Endothelial cell of umbilical vein (primary cell): ENCODE measurements around the gene KLK5. TPM values are rescaled to one million over a fixed set of nuclear protein-coding genes. Genes with fewer than 3 reads are reported as not detected.

Experiments used
- BruUV-seq: library from RNA; stranded (reverse); fragments of 400-500 nt; replicated peaks from 2 replicates; lab custom pipeline; 2021; lab: Mats Ljungman, UMichigan
- CTCF ChIA-PET: fragments of 300-600, 350-600 bp; sonication (Branson Sonifier 250); formaldehyde crosslinking; loops from one replicate; lab custom pipeline; 2021; ENCODE audit warnings: antibody characterized with exemption, inconsistent platforms; lab: Charles Lee
- POLR2A ChIA-PET: fragments of 300-600, 350-600 bp; sonication (Branson Sonifier 250); formaldehyde crosslinking; loops from one replicate; lab custom pipeline; 2021; ENCODE audit warnings: antibody characterized with exemption, inconsistent platforms; lab: Charles Lee
- DNase-seq: peaks from one replicate; pipeline ENCODE4 v3.0.0-alpha.2; 2011; ENCODE audit warnings: low read depth, low spot score
- FAIRE-seq: peaks from 2 replicates; lab custom pipeline; 2011; peaks lifted over from hg19 to GRCh38; lab: Jason Lieb, UNC
- H2AFZ ChIP-seq: 2 replicates; pipeline ENCODE4 v1.6.0; 2012; ENCODE audit warnings: low read depth, low read length, control low read depth, inconsistent platforms
- H3K27ac ChIP-seq: 2 replicates; pipeline ENCODE4 v1.5.1; 2011; ENCODE audit warnings: low read depth, mild to moderate bottlenecking, control low read depth, low read length, moderate library complexity; ENCODE audit not compliant: insufficient read depth
- H3K27me3 ChIP-seq, 2 experiments: 2 replicates each; pipeline versions ENCODE4 v1.6.0 to v1.6.1; 2011; ENCODE audit warnings: low read length in 2 of 2, mixed read lengths in 1 of 2; ENCODE audit not compliant: control insufficient read depth in 2 of 2, insufficient read depth in 2 of 2
- H3K36me3 ChIP-seq, 2 experiments: 2 replicates in 1 of 2; 3 replicates in 1 of 2; pipeline ENCODE4 v1.5.1; 2011; ENCODE audit warnings: low read length in 2 of 2, mild to moderate bottlenecking in 1 of 2, moderate library complexity in 1 of 2; ENCODE audit not compliant: control insufficient read depth in 2 of 2, insufficient read depth in 2 of 2; ENCODE audit errors: extremely low read depth in 1 of 2
- H3K4me1 ChIP-seq: 3 replicates; pipeline ENCODE4 v1.5.1; 2011; ENCODE audit warnings: mild to moderate bottlenecking, low read length; ENCODE audit not compliant: control insufficient read depth, insufficient read depth; ENCODE audit errors: extremely low read depth
- H3K4me2 ChIP-seq: 2 replicates; pipeline ENCODE4 v1.6.1; 2011; ENCODE audit warnings: low read length, control low read depth, mixed read lengths; ENCODE audit not compliant: insufficient read depth
- H3K4me3 ChIP-seq, 3 experiments: fragments of 200-600 bp in 1 of 3; sonication (generic), shearing (Covaris generic) in 1 of 3; replicated peaks in 1 of 3; 2 replicates each; pipeline ENCODE4 v1.5.1; 2011 to 2016; ENCODE audit warnings: control low read depth in 3 of 3, low read length in 3 of 3, mild to moderate bottlenecking in 2 of 3, inconsistent platforms in 1 of 3, low read depth in 1 of 3, moderate library complexity in 1 of 3; ENCODE audit not compliant: insufficient read depth in 1 of 3
- H3K79me2 ChIP-seq: 2 replicates; pipeline ENCODE4 v1.6.0; 2012; ENCODE audit warnings: low read length, inconsistent platforms; ENCODE audit not compliant: control insufficient read depth, insufficient read depth
- H3K9ac ChIP-seq: replicated peaks from 2 replicates; pipeline ENCODE3; 2011; ENCODE audit warnings: low read length, control low read depth; ENCODE audit not compliant: insufficient read depth; ENCODE audit errors: extremely low read depth
- H3K9me1 ChIP-seq: replicated peaks from 3 replicates; pipeline ENCODE4 v1.6.0; 2011; ENCODE audit warnings: mild to moderate bottlenecking, low read length; ENCODE audit not compliant: control insufficient read depth, insufficient read depth; ENCODE audit errors: extremely low read depth
- H3K9me3 ChIP-seq: replicated peaks from 2 replicates; pipeline ENCODE4 v1.5.1; 2012; ENCODE audit warnings: low read length, inconsistent platforms; ENCODE audit not compliant: control insufficient read depth, insufficient read depth
- H4K20me1 ChIP-seq: replicated peaks from 2 replicates; pipeline ENCODE3; 2011; ENCODE audit warnings: mild to moderate bottlenecking, low read length; ENCODE audit not compliant: control insufficient read depth, insufficient read depth; ENCODE audit errors: extremely low read depth
- EZH2 ChIP-seq: IDR thresholded peaks from 2 replicates; pipeline ENCODE4 v1.6.1; 2012; ENCODE audit warnings: borderline replicate concordance, low read depth, mild to moderate bottlenecking, moderate library complexity, low read length, inconsistent platforms; ENCODE audit not compliant: severe bottlenecking
- FOS ChIP-seq: IDR thresholded peaks from 2 replicates; pipeline ENCODE4 v1.6.1; 2011; ENCODE audit warnings: mild to moderate bottlenecking, low read length, moderate library complexity, borderline replicate concordance; ENCODE audit not compliant: insufficient read depth
- MYC ChIP-seq: IDR thresholded peaks from one replicate; pipeline ENCODE4 v1.6.1; 2011; ENCODE audit warnings: mild to moderate bottlenecking, low read depth, low read length
- POLR2AphosphoS5 ChIP-seq: IDR thresholded peaks from 2 replicates; pipeline ENCODE4 v1.6.1; 2012; ENCODE audit warnings: low read depth, mild to moderate bottlenecking, control low read depth, low read length, moderate library complexity; ENCODE audit not compliant: insufficient read depth
- dilution Hi-C: fragments of 300-500 bp; cut with MboI; formaldehyde crosslinking; loops from one replicate; pipeline ENCODE4 v1.15.0; 2019; ENCODE audit warnings: low sequenced_read_pairs; ENCODE audit not compliant: extremely low pct_ligation_motif_present
- intact Hi-C: fragments of 100-400 bp; cut with micrococcal nuclease; formaldehyde crosslinking; loops from one replicate; pipeline ENCODE4 v1.10.0; 2022
- polyA plus RNA-seq, 4 experiments: library from polyadenylated mRNA; depleted of rRNA in 3 of 4; stranded (reverse) in 3 of 4; unstranded in 1 of 4; fragments of >200 nt; gene quantifications; 2 replicates each; pipeline versions ENCODE4 v1.2.1 to v1.2.3, GENCODE V29; 2011 to 2012; ENCODE audit warnings: missing spikeins in 1 of 4
- total RNA-seq: library from RNA; stranded (reverse); gene quantifications from 2 replicates; pipeline ENCODE4 v1.2.3, GENCODE V29; 2021

Gene KLK5
- total and polyA plus RNA-seq, 2 donors (not counting 3 experiments of a cell fraction or from before 2014, with no cell fraction given), result not detected

DNA sequence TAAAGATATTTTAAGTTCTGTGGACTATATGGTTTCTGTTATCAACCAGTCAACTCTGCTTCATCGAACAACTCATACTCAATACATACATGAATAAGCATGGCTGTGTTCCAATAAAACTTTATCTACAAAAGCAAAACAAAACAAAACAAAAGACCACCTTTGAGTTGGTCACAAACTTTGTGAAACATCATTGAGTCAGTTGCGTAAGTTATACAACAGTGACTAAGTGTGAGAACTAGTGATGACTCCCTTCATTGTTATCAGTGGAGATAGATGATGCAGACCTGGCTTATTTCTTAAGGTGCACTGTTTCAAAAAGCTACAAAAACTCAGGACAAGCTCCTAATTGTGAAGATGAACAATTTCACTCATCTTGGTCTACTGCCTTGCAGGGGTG is 27.1 kb downstream of the KLK5 start:
- Histone ChIP-seq H3K9me1 (no peaks in the 10 kb centered on the region), H4K20me1 (no peaks in the 10 kb centered on the region), H3K27ac (no peak overlapping the region), H3K27me3 (peaks cover 0 to 5% of the 10 kb centered on the region in 2 experiments), H3K4me1 (no peaks in the 10 kb centered on the region), H3K4me3 (no peak overlapping the region), H3K79me2 (no peaks in the 10 kb centered on the region), H3K9ac (no peak overlapping the region), H3K4me2 (no peak overlapping the region), H3K36me3 (no peaks in the 10 kb centered on the region), H2AFZ (no peak overlapping the region), H3K9me3 (no peaks in the 10 kb centered on the region)
- DNase-seq (no peak), FAIRE-seq (no peak)
- no peak for TF ChIP-seq POLR2AphosphoS5
- ChIA-PET POLR2A (no interaction called here), CTCF (interaction anchor here (1.1 to 6.6 kb wide), 2 partner anchors 91 to 388 kb away, joined by 4 to 129 read pairs; no protein-coding TSS in a partner anchor)
- intact Hi-C loops (no loop called here), dilution Hi-C loops (no loop called here)
- no TSS peak for BruUV-seq

GRCh38 chr19:50924586-50924985 is 28.3 kb downstream of the KLK5 start:
- no peaks in the 10 kb centered on the region for H3K9me3 ChIP-seq
- intact Hi-C loops, result loop anchor here (5.0 kb wide), 3 partner anchors 202 to 322 kb away; partner anchors contain the start of gene CLEC11A
- H3K4me1 ChIP-seq, result no peaks in the 10 kb centered on the region
- FAIRE-seq (no peak), DNase-seq (no peak)
- H4K20me1 ChIP-seq, result no peaks in the 10 kb centered on the region
- no peaks in the 10 kb centered on the region for H3K36me3 ChIP-seq
- H3K9ac ChIP-seq, result no peak overlapping the region
- no peaks in the 10 kb centered on the region for H3K79me2 ChIP-seq
- H2AFZ ChIP-seq, result no peak overlapping the region
- POLR2A ChIA-PET, result no interaction called here
- peaks cover 0 to 3% of the 10 kb centered on the region in 2 experiments for H3K27me3 ChIP-seq
- H3K27ac ChIP-seq, result no peak overlapping the region
- H3K4me2 ChIP-seq, result no peak overlapping the region
- no peak overlapping the region for H3K4me3 ChIP-seq
- CTCF ChIA-PET, result interaction anchor here (0.8 to 6.6 kb wide), 5 partner anchors 9 to 387 kb away, joined by 3 to 129 read pairs (median 4); no protein-coding TSS in a partner anchor
- no peak for TF ChIP-seq EZH2
- no peak for TF ChIP-seq POLR2AphosphoS5
- TF ChIP-seq FOS, result no peak
- TF ChIP-seq MYC, result no peak
- dilution Hi-C loops, result no loop called here
- no TSS peak for BruUV-seq
- no peaks in the 10 kb centered on the region for H3K9me1 ChIP-seq
